ENCODE measurements around the gene PPARD. TPM values are rescaled to one million over a fixed set of nuclear protein-coding genes. Genes with fewer than 3 reads are reported as not detected.
A peak's percentile ranks its signal among the peaks of the same experiment; 100 is the strongest.
"Not testable (repeated sequence)": the region's sequence is repeated elsewhere in the genome, so short reads cannot be mapped to it uniquely, and the experiment has no call there.

Gene PPARD
- total RNA-seq, 4 donors from 2014 or later: 24.8 to 67.9 (median 45.4) TPM

- H3K4me3 ChIP-seq: no peak overlapping the region
- DNase-seq: peak in 2 of 3 donors; percentile 66 to 79
- H3K4me1 ChIP-seq: peaks cover 0 to 42% (median 7%) of the 10 kb centered on the region in 4 donors
- H3K36me3 ChIP-seq: no peaks in the 10 kb centered on the region
- H3K9me3 ChIP-seq: no peaks in the 10 kb centered on the region
- TF ChIP-seq CTCF (IDR thresholded peaks at IDR 0.05) (no peak), POLR2A (IDR thresholded peaks at IDR 0.05) (no peak)
- H3K27ac ChIP-seq: peak overlapping the region in 2 of 4 donors; percentile 60 to 73
- no peaks in the 10 kb centered on the region for H3K27me3 ChIP-seq
Observed at GRCh38 chr6:35385457-35386202, 43.3 kb downstream of the PPARD start.

DNA sequence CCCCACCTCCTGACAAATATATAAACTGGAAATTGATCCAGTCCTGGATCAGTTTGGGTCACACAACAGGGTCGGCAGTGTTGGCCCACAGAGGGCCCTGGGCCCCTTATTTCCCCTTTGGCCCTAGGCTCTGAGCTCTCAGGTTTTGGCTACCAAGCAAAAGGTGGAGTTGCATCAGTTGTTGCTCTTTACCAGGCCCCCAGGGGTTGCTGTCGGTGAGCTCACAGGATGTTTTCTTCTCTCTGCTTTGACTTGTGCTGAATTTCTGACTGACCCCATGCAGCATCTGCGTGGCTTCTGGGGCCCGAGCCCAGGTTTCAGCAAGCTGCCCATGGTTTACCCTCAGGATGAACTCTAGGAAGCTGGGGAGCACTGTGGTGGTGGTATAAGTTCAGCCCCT lies 44.6 kb downstream of the PPARD start:
- no peak for DNase-seq
- no peak for TF ChIP-seq POLR2A (IDR thresholded peaks at IDR 0.05)
- TF ChIP-seq CTCF (IDR thresholded peaks at IDR 0.05): no peak
- Histone ChIP-seq H3K36me3 (no peaks in the 10 kb centered on the region), H3K4me3 (no peak overlapping the region), H3K27ac (no peak overlapping the region), H3K27me3 (no peaks in the 10 kb centered on the region), H3K9me3 (no peaks in the 10 kb centered on the region), H3K4me1 (peaks cover 0 to 56% (median 9%) of the 10 kb centered on the region in 4 donors)

GRCh38 chr6:35388030-35388429 lies 45.7 kb downstream of the PPARD start:
- peaks cover 0 to 66% (median 9%) of the 10 kb centered on the region in 4 donors for H3K4me1 ChIP-seq
- TF ChIP-seq CTCF (IDR thresholded peaks at IDR 0.05) (no peak), POLR2A (IDR thresholded peaks at IDR 0.05) (no peak)

GRCh38 chr6:35388772-35389352 lies 46.5 kb downstream of the PPARD start:
- Histone ChIP-seq H3K36me3 (no peaks in the 10 kb centered on the region), H3K9me3 (no peaks in the 10 kb centered on the region), H3K4me1 (peaks cover 0 to 74% (median 11%) of the 10 kb centered on the region in 4 donors), H3K27ac (peak overlapping the region in 3 of 4 donors; percentile 9 to 75 (median 63)), H3K4me3 (no peak overlapping the region), H3K27me3 (no peaks in the 10 kb centered on the region)
- TF ChIP-seq POLR2A (IDR thresholded peaks at IDR 0.05): no peak
- TF ChIP-seq CTCF (IDR thresholded peaks at IDR 0.05): no peak
- peak in 1 of 3 donors; percentile 67 for DNase-seq

More at GRCh38 chr6:35388030-35388429, 45.7 kb downstream of the PPARD start:
- H3K36me3 ChIP-seq: no peaks in the 10 kb centered on the region
- H3K27me3 ChIP-seq: no peaks in the 10 kb centered on the region
- H3K4me3 ChIP-seq: no peak overlapping the region
- DNase-seq: no peak
- no peak overlapping the region for H3K27ac ChIP-seq
- no peaks in the 10 kb centered on the region for H3K9me3 ChIP-seq

DNA sequence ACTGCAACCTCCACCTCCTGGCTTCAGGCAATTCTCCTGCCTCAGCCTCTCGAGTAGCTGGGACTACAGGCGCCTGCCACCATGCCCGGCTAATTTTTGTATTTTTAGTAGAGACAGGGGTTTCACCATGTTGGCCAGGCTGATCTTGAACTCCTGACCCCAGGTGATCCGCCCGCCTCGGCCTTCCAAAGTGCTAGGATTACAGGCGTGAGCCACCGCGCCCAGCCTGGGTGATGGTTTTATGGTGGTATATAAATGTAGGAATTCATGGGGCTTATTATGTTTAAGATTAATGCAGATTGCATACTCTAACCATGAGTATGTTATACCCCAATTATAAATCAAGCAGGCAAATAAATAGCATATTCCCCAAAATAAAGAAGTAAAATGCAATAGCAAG lies 47.0 kb downstream of the PPARD start:
- H3K27me3 ChIP-seq, H3K4me3 ChIP-seq, H3K36me3 ChIP-seq, H3K9me3 ChIP-seq: not testable (repeated sequence)
- peak in 1 of 3 donors; percentile 75 for DNase-seq
- Histone ChIP-seq H3K4me1 (peaks cover 0 to 74% (median 11%) of the 10 kb centered on the region in 4 donors), H3K27ac (peak overlapping the region in 3 of 4 donors; percentile 9 to 75 (median 63))

Measured in Peyer's patch (tissue), 4 donors.